ENCODE results near the gene PHOSPHO1.
A peak's percentile ranks its signal among the peaks of the same experiment; 100 is the strongest.

PHOSPHO1 gene

DNA sequence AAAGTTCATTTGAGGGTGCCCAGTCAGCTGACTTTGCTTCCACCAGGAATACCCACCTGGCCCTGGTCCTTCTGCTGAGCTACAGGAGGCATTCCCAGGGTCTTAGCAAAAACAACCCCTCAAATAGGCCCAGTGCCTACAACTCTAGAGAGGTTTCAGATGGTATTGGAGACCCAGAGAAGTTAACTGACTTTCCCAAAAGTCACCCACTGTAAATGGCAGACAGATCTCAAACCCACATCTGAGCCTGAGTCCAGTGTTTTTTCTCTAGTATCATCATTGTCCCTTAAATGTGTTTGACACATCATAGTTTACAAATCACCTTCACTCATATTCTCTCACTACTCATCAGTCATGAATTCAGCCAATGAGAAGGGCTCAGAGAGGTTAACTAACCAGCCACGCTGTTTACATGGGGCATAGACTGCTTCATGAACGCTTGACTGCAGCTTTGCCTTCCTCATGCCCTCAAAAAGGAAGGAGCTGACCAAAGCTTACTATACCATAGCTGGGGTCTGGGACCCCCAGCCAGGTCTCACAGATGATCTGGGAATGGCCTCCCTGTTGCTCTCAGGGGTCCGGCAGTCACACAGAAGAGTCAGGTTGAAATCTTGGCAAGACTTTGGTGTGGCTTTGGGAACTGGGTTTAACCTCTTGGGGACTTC, 3.7 kb downstream of the PHOSPHO1 start:
- Histone ChIP-seq H3K36me3 (ENCODE audit: control insufficient read depth, insufficient read depth, low read length, severe bottlenecking) (no peaks in the 10 kb centered on the region), H3K9me3 (ENCODE audit: control insufficient read depth, low read length) (no peaks in the 10 kb centered on the region), H3K27me3 (replicated peaks; ENCODE audit: control insufficient read depth, insufficient read depth, low read length) (peaks cover 64% of the 10 kb centered on the region), H3K9ac (ENCODE audit: low read length) (no peak overlapping the region), H3K4me3 (ENCODE audit: low read length) (no peak overlapping the region), H3K4me1 (ENCODE audit: control insufficient read depth, insufficient read depth, low read length) (peaks cover 9% of the 10 kb centered on the region)
- DNase-seq (ENCODE audit: low read depth) = no peak

DNA sequence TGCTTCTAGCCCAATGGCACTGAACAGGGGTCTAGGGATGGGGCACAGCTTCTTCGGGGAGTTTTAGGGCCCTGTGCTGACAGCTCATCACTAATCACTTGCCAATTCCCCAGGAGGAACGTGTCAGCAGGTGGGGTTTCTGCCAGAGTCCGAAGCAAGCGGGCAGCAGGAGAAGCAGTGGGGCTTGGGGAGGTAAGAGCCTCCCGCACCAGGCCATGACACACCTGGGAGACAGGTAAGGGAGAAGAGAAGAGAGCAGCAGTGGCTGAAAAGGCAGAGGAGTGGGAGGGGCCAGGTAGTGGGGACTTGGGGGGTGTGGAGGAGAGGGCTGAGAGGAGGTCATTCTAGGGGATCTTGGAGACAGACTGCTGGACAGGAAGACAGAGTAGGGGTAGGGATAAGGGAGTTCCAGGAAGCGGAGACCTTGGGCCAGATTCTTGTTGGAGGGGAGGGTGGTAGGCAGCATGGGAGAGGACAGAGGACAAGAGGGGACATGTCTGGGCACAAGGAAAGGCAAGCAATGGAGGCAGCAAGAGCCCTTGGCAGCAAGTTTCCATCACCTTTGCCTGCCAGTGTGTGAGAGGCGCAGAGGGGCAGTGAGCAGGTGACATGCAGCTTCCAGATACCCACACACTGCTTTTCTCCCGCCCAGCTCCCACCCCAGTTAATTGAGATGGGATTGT, 4.9 kb downstream of the PHOSPHO1 start:
- H3K9ac ChIP-seq (ENCODE audit: low read length) = no peak overlapping the region
- H3K4me1 ChIP-seq (ENCODE audit: control insufficient read depth, insufficient read depth, low read length) = peaks cover 5% of the 10 kb centered on the region
- DNase-seq (ENCODE audit: low read depth) = no peak
- H3K9me3 ChIP-seq (ENCODE audit: control insufficient read depth, low read length) = no peaks in the 10 kb centered on the region
- H3K4me3 ChIP-seq (ENCODE audit: low read length) = no peak overlapping the region
- H3K27me3 ChIP-seq (replicated peaks; ENCODE audit: control insufficient read depth, insufficient read depth, low read length) = peaks cover 70% of the 10 kb centered on the region
- H3K36me3 ChIP-seq (ENCODE audit: control insufficient read depth, insufficient read depth, low read length, severe bottlenecking) = no peaks in the 10 kb centered on the region

DNA sequence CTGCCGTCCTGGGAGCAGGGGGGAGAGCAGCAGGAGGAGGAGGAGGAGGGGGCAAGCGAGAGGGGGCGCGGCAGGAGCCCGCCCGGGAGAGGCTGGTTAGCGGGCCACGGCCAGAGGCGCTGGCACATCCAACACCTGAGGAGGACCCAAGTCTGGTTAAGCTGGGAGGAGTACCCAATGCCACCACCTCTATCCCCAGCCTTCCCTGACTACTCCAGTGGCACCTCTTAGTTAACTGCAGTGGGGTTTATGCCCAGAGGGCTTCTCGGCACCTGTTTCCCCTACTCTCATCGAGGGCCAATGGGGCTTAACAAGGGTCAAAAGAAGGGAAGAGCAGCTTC, 5.6 kb downstream of the PHOSPHO1 start:
- H3K9me3 ChIP-seq (ENCODE audit: control insufficient read depth, low read length) = no peaks in the 10 kb centered on the region
- DNase-seq (ENCODE audit: low read depth) = no peak
- no peak overlapping the region for H3K4me3 ChIP-seq (ENCODE audit: low read length)
- H3K9ac ChIP-seq (ENCODE audit: low read length) = no peak overlapping the region
- peaks cover 70% of the 10 kb centered on the region for H3K27me3 ChIP-seq (replicated peaks; ENCODE audit: control insufficient read depth, insufficient read depth, low read length)
- H3K4me1 ChIP-seq (ENCODE audit: control insufficient read depth, insufficient read depth, low read length) = peaks cover 5% of the 10 kb centered on the region
- no peaks in the 10 kb centered on the region for H3K36me3 ChIP-seq (ENCODE audit: control insufficient read depth, insufficient read depth, low read length, severe bottlenecking)

DNA sequence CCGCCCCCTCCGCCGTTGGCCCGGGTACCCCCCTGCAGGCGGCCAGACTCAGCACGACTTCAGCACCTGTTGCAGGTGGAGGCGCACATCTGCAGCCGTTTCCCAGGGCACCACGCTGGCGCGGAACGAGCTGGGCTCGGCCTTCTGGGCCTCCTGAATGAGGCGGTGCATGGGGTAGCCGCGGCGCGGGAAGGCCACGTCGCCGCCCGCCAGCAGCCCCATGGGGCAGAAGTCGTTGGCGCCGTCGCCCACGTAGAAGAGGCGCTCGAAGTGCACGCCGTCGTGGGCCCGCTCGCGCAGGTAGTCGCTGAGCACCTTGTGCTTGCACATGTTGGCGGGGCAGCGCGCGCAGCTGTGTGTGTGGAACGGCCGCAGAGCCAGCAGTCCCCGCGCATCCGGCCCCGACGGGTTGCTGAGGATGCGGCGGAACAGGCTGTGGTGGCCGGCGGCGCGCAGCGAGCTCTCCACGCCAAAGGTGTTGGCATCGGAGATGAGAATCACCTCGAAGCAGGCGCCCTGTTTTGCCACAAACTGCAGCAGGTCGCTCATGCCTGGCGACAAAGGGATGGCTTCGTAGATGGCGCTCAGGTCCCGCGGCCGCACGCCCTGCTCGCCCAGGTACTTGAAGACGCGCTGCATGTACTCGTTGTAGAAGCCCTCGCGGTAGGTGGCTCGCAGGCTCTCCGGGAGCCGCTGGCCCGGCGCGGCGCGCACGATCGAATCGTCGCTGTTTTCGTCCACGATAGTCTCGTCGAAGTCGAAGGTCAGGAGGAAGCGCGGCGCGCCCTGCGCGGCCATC, 6.2 kb downstream of the PHOSPHO1 start:
- Histone ChIP-seq H3K9ac (ENCODE audit: low read length) (no peak overlapping the region), H3K36me3 (ENCODE audit: control insufficient read depth, insufficient read depth, low read length, severe bottlenecking) (no peaks in the 10 kb centered on the region), H3K27me3 (replicated peaks; ENCODE audit: control insufficient read depth, insufficient read depth, low read length) (peaks cover 67% of the 10 kb centered on the region), H3K9me3 (ENCODE audit: control insufficient read depth, low read length) (no peaks in the 10 kb centered on the region), H3K4me3 (ENCODE audit: low read length) (no peak overlapping the region), H3K4me1 (ENCODE audit: control insufficient read depth, insufficient read depth, low read length) (peaks cover 5% of the 10 kb centered on the region)
- no peak for DNase-seq (ENCODE audit: low read depth)

DNA sequence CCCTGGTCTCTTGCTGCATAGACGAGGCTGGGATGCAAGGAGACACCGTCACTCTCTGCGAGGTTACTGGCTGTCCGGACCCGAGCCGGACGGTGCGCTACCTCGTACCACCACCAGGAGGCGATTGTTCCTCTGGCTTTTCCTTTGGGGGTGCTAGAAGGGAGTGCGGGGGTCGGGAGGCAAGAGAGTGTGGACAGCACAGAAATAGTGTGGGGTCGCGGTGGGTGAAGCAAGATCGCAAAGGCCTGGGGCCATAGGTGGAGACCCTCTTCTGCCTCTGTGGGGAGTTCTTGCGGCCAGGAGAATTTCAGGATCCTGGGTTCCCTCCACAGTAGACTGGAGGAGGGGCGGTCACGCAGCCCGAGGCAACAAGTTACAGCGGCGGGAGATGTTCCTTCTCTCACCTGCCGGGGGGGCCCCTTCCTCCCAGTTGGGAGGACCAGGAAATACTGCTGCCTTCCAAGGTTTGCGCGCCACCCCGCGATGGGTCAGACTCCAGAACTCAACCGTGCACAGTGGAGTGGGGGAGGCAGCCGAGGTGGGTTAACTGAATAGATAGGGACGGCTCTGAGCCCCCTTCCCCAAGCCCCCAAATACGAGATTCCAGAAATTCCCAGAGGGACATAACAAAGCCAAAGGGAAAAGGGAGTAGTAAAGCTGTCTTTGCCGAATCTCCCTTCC, 6.9 kb downstream of the PHOSPHO1 start:
- no peaks in the 10 kb centered on the region for H3K36me3 ChIP-seq (ENCODE audit: control insufficient read depth, insufficient read depth, low read length, severe bottlenecking)
- peaks cover 67% of the 10 kb centered on the region for H3K27me3 ChIP-seq (replicated peaks; ENCODE audit: control insufficient read depth, insufficient read depth, low read length)
- no peaks in the 10 kb centered on the region for H3K9me3 ChIP-seq (ENCODE audit: control insufficient read depth, low read length)
- H3K4me3 ChIP-seq (ENCODE audit: low read length) = no peak overlapping the region
- peaks cover 5% of the 10 kb centered on the region for H3K4me1 ChIP-seq (ENCODE audit: control insufficient read depth, insufficient read depth, low read length)
- H3K9ac ChIP-seq (ENCODE audit: low read length) = no peak overlapping the region
- DNase-seq (ENCODE audit: low read depth) = peak; percentile 67

DNA sequence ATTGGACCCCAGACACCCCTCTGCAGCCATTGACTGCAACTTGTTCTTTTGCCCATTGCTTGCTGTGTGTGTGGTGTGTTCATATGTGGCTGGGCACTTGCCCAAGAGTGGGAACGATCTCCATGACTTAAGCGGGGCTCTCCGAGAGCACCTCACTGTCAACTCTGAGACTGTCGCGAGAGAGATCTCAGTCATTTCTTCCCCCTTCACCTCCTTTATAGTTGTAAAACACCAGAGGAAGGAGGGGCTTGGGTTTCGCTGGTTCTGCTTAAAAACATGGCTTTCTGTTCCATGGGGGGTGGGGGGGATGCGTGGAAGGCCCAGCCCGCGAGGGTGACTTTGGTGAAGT, 7.4 kb downstream of the PHOSPHO1 start:
- Histone ChIP-seq H3K9me3 (ENCODE audit: control insufficient read depth, low read length) (no peaks in the 10 kb centered on the region), H3K4me1 (ENCODE audit: control insufficient read depth, insufficient read depth, low read length) (peaks cover 5% of the 10 kb centered on the region), H3K4me3 (ENCODE audit: low read length) (no peak overlapping the region), H3K9ac (ENCODE audit: low read length) (no peak overlapping the region), H3K27me3 (replicated peaks; ENCODE audit: control insufficient read depth, insufficient read depth, low read length) (peaks cover 70% of the 10 kb centered on the region), H3K36me3 (ENCODE audit: control insufficient read depth, insufficient read depth, low read length, severe bottlenecking) (no peaks in the 10 kb centered on the region)
- no peak for DNase-seq (ENCODE audit: low read depth)

DNA sequence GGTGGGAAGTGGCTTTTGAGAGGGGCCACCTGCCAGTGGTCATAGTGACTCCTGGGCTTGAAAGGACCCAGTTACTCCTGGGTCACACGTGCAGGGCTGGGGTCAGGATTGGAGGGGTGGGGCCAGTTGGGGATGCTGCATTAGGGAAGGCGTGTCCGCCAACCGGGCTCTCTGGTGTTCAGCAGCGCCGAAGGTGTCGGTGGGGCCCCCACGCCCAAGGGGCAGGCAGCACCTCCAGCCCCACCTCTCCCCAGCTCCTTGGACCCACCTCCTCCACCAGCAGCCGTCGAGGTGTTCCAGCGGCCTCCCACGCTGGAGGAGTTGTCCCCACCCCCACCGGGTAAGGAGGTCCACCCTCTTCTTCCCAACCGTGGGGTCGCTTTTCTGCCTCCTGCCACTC, 10.6 kb downstream of the PHOSPHO1 start:
- no peaks in the 10 kb centered on the region for H3K9me3 ChIP-seq (ENCODE audit: control insufficient read depth, low read length)
- no peaks in the 10 kb centered on the region for H3K36me3 ChIP-seq (ENCODE audit: control insufficient read depth, insufficient read depth, low read length, severe bottlenecking)
- H3K4me3 ChIP-seq (ENCODE audit: low read length) = no peak overlapping the region
- DNase-seq (ENCODE audit: low read depth) = no peak
- H3K27me3 ChIP-seq (replicated peaks; ENCODE audit: control insufficient read depth, insufficient read depth, low read length) = peaks cover 56% of the 10 kb centered on the region
- H3K4me1 ChIP-seq (ENCODE audit: control insufficient read depth, insufficient read depth, low read length) = peaks cover 5% of the 10 kb centered on the region
- no peak overlapping the region for H3K9ac ChIP-seq (ENCODE audit: low read length)

DNA sequence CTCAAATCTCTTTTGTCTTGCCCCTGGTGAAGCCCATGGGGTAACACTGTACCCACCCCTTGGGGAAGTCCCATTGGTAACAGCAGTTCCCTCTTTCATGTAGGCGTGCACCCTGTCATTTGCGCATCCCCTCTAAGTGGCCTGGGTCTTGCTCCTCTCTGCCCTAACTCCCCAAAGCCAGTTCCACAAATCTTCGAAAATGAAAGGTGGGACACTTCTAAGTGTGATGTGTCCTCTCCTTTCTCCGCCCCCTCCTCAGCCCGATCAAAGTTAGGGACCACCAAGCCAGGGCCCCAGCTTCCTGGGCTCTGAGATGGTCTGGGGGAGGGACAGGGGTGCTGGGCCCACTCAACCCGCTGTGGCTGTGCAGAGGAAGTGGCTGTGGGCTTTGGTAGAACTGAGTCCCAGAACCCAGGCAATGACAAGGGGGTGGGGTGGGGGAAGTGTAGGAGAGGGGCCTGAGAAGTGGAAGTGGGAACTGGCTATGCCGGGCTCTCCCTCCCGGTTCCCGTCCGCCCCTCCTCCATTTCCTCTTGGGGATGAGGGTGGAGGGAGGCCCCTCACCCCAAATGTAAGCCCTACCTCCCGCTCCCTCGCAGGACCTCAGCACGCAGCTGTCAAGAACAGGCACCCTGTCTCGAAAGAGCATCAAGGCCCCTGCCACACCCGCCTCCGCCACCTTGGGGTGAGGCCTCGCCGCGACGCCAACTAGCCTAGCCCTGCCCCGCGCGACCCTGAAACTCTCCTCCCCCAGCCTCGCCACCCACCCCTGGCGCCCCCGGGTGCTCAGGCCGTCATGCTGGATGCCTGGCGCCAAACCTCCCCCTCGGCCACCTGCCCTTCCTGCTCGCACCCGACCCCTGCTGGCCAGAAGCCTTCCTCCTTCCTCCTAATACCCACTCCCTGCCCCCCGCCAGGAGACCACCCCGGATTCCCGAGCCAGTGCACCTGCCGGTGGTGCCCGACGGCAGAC, 11.4 kb downstream of the PHOSPHO1 start:
- H3K4me1 ChIP-seq (ENCODE audit: control insufficient read depth, insufficient read depth, low read length) = peaks cover 5% of the 10 kb centered on the region
- no peaks in the 10 kb centered on the region for H3K9me3 ChIP-seq (ENCODE audit: control insufficient read depth, low read length)
- H3K4me3 ChIP-seq (ENCODE audit: low read length) = no peak overlapping the region
- H3K27me3 ChIP-seq (replicated peaks; ENCODE audit: control insufficient read depth, insufficient read depth, low read length) = peaks cover 48% of the 10 kb centered on the region
- H3K36me3 ChIP-seq (ENCODE audit: control insufficient read depth, insufficient read depth, low read length, severe bottlenecking) = no peaks in the 10 kb centered on the region
- DNase-seq (ENCODE audit: low read depth) = no peak
- no peak overlapping the region for H3K9ac ChIP-seq (ENCODE audit: low read length)

DNA sequence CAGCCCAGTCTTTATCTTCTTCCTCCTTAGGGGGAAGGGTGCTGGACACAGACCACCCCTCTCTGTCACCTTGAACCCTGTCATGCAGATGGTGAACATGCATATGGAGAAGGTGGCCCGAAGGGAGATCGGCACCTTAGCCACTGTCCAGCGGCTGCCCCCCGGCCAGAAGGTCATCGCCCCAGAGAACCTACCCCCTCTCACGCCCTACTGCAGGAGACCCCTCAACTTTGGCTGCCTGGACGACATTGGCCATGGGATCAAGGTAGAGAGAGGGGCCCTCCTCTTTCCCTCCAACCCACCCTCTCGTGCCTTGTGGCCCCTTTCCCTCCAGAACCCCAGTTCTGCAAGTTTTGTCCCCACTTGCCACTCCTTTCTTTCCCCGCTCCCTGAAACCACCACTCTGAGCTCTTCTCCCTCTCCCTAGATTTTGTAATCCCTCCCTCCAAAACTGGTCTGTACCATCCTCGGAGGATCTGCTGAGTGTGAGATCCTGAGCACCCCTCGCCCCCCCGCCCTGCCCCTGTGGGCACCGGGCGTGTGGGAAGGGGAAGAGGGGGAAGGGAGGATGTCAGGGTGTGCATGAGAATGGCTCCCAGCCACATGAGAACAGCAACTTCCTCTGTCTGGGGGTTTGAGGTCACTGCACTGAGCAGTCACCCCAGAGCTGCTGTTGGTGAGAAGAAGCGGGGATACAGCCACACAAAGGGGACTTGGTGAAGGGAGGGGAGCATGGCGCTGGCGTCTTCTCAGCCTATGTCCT, 12.8 kb downstream of the PHOSPHO1 start:
- Histone ChIP-seq H3K36me3 (ENCODE audit: control insufficient read depth, insufficient read depth, low read length, severe bottlenecking) (no peaks in the 10 kb centered on the region), H3K9me3 (ENCODE audit: control insufficient read depth, low read length) (no peaks in the 10 kb centered on the region), H3K4me1 (ENCODE audit: control insufficient read depth, insufficient read depth, low read length) (no peaks in the 10 kb centered on the region), H3K9ac (ENCODE audit: low read length) (no peak overlapping the region), H3K27me3 (replicated peaks; ENCODE audit: control insufficient read depth, insufficient read depth, low read length) (peaks cover 39% of the 10 kb centered on the region), H3K4me3 (ENCODE audit: low read length) (no peak overlapping the region)
- no peak for DNase-seq (ENCODE audit: low read depth)
